Renal pelvis (tissue), 4 donors: ENCODE data around the gene DAPK3. TPM values are rescaled to one million over a fixed set of nuclear protein-coding genes. Genes with fewer than 3 reads are reported as not detected.
A peak's percentile ranks its signal among the peaks of the same experiment; 100 is the strongest.
"Not testable (repeated sequence)": the region's sequence is repeated elsewhere in the genome, so short reads cannot be mapped to it uniquely, and the experiment has no call there.

Source experiments
- DNase-seq: peaks from one replicate; pipeline ENCODE4 v3.0.0-alpha.2; 2013
- polyA plus RNA-seq, 3 donors: library from polyadenylated mRNA; unstranded; fragments of 120-200 nt; gene quantifications; one replicate each; pipeline ENCODE4 v1.2.1, GENCODE V29; 2013; ENCODE audit not compliant: insufficient read length in 3 of 3

The DAPK3 gene
- polyA plus RNA-seq, 3 donors = 45.2 to 50.0 (median 49.5) TPM

GRCh38 chr19:4007836-4008539, 37.1 kb upstream of the DAPK3 start:
- DNase-seq = no peak

GRCh38 chr19:4007021-4007835, 36.3 kb upstream of the DAPK3 start, which contains the start of gene PIAS4:
Gene PIAS4 (plus strand): TSS chr19:4007736. CDS start chr19:4007761, 25 bp downstream.
- peak; percentile 97 for DNase-seq

DNA sequence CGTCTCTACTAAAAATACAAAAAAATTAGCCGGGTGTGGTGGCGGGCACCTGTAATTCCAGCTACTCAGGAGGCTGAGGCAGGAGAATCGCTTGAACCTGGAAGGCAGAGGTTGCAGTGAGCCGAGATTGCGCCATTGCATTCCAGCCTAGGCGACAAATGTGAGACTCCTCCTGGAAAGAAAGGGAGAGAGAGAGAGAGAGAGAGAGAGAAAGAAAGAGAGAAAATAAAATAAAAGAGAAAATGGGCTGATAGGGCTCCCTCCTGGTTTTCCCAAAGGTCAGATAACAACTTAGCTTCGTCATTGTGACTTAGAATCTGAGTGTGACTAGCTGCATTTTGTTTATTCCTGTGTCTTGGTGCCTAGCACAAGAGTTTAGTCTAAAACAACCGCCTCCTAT, 34.5 kb upstream of the DAPK3 start:
- not testable (repeated sequence) for DNase-seq

- not testable (repeated sequence) for DNase-seq
Observed at GRCh38 chr19:4000798-4001197, 29.9 kb upstream of the DAPK3 start.

DNA sequence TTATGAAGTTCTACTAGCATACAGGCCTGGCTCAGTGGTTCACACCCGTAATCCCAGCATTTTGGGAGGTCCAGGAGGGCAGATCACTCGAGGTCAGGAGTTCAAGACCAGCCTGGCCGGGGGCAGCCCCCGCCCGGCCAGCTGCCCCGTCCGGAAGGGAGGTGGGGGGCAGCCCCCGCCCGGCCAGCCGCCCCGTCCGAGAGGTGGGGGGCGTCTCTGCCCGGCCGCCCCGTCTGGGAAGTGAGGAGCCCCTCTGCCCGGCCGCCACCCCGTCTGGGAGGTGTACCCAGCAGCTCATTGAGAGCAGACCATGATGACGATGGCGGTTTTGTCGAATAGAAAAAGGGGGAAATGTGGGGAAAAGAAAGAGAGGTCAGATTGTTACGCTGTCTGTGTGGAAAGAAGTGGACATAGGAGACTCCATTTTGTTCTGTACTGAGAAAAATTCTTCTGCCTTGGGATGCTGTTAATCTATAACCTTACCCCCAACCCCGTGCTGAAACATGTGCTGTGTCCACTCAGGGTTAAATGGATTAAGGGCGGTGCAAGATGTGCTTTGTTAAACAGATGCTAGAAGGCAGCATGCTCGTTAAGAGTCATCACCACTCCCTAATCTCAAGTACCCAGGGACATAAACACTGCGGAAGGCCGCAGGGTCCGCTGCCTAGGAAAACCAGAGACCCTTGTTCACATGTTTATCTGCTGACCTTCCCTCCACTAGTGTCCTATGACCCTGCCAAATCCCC, 27.9 kb upstream of the DAPK3 start:
- DNase-seq = not testable (repeated sequence)

DNA sequence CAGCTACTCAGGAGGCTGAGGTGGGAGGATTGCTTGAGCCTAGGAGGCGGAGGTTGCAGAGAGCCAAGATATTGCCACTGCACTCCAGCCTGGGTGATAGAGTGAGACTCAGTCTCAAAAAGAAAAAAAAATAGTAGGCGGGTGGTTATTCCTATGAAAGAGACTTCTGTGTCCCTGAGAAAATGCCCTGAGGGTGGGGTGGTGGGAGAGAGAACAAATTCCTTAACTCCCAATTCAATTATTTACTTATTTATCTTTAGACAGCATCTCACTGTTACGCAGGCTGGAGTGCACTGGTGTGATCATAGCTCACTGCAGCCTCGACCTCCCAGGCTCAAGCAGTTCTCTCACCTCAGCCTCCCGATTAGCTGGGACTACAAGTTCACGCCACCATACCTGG, 24.7 kb upstream of the DAPK3 start:
- no peak for DNase-seq

DNA sequence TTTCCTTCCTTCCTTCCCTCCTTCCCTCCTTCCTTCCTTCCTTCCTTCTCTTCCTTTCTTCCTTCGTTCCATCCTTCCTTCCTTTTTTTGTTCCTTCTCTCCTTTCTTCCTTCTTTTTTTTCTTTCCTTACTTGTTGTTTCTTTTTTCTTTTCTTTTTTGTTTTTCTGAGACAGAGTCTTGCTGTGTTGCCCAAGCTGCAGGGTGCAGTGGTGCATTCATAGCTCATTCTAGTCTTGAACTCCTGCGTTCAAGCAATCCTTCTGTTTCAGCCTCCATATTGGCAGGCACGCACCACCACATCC, 19.9 kb upstream of the DAPK3 start:
- DNase-seq = no peak

GRCh38 chr19:3987619-3988371, 16.9 kb upstream of the DAPK3 start:
- DNase-seq = peak; percentile 81

- peak; percentile 85 for DNase-seq
Observed at GRCh38 chr19:3986260-3987041, 15.6 kb upstream of the DAPK3 start.

- DNase-seq = no peak
Observed at GRCh38 chr19:3985643-3986259, 14.9 kb upstream of the DAPK3 start.

DNA sequence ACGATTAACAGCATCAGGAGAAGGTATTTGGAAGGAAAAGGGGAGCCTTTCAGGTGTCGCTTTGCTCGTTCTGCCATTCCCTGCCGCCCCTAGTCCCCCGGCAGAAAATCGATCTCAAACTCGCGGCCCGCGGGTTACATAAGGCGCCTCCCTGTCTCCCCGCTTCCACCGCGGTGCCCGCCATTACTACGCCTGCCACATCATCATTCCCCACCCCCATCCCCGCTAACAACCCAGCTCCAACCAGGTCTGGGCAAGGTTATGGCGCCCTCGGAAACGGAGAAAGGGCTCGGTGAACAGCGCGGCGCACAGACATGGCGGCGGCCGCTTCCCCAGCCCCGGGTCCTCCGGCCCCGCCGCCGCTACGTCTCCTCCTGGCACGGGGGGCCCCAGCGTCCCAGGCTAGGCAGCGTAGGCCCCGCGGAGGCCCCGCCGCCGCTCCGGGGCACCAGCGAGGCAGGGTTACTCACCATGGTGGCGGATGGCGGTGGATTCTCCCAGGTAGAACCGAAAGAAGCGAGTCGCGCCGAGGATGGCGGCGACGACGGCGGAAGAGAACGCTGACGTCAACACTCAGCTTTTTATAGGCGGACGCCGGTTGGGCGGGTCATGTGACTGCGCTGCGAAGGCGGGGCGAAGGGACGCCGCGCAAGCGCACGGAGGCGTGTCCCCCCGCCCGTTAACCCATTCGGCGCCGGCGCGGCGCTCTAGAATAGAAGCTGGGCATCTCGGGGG, 14.2 kb upstream of the DAPK3 start, which contains the start of gene EEF2:
Gene EEF2, minus strand, starts transcription at position 556 of the 735 bp plus-strand sequence. Its CDS starts 83 bp downstream, at position 473.
- peak; percentile 90 for DNase-seq

GRCh38 chr19:3984584-3984907, 13.6 kb upstream of the DAPK3 start:
- no peak for DNase-seq

- DNase-seq = no peak
Observed at GRCh38 chr19:3983936-3984583, 13.2 kb upstream of the DAPK3 start.

GRCh38 chr19:3983542-3983914, 12.6 kb upstream of the DAPK3 start:
- no peak for DNase-seq

DNA sequence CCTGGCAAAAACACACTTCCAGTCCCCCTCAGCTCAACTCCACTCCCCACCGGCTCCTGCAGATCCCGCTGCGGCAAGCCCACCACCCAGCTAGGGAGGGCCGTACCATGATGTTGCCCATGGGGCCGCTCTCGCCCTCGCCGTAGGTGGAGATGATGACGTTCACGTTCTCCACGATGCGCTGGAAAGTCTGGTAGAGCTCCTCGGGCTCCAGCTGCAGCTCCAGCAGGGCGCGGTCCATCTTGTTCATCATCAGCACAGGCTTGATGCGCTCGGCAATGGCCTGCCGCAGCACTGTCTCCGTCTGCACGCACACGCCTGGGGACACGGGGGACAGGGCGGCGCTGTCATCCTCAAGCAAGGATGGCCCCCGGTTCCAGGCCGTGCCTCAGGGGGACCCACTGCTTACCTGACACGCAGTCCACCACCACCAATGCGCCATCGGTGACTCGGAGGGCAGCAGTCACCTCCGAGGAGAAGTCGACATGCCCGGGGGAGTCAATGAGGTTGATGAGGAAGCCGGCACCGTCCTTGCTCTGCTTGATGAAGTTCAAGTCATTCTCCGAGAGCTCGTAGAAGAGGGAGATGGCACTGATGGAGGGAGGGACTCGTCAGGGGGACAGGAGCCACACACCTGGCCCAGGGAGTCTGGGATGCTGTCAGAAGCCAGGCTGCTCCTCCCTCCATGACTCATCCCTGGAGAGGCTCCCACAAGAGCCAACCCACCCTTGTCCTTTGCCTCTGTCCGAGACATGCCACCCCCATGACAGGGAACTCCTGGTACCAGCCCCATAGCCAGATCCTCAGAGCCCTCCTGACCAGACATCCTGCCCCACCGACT, 12.0 kb upstream of the DAPK3 start:
- no peak for DNase-seq

GRCh38 chr19:3981736-3982681, 11.1 kb upstream of the DAPK3 start:
- no peak for DNase-seq

DNA sequence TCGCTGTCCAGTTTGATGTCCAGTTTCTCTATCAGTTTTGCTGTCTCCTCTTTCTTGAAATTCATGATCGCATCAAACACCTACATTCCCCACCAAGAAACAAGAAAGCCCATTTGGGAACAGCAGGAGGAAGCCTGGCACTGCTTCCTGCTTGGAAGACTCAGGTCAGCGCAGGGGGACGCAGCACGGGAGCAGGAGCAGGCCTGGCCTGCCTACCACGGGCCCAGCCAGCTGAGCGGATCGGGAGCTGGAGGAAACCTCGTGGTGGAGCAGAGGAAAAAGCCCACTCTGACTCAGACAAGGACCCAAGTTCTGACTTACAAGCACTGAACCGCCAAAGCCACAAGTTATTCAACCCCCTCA, 10.5 kb upstream of the DAPK3 start:
- DNase-seq = no peak
